Measurements from ENCODE around the gene UFSP1.
A peak's percentile ranks its signal among the peaks of the same experiment; 100 is the strongest.

UFSP1 gene

GRCh38 chr7:100894860-100895700, 5.6 kb upstream of the UFSP1 start:
- peak; percentile 46 to 54 for DNase-seq

GRCh38 chr7:100893910-100894721, 4.6 kb upstream of the UFSP1 start:
- DNase-seq, result no peak

GRCh38 chr7:100893318-100893895, 3.9 kb upstream of the UFSP1 start:
- no peak for DNase-seq

GRCh38 chr7:100892364-100893317, 3.1 kb upstream of the UFSP1 start:
- DNase-seq, result no peak

GRCh38 chr7:100891568-100892247, 2.2 kb upstream of the UFSP1 start:
- DNase-seq, result no peak

- no peak for DNase-seq
Observed at GRCh38 chr7:100890653-100891567, 1.4 kb upstream of the UFSP1 start.

GRCh38 chr7:100888291-100888987, 1.1 kb downstream of the UFSP1 start:
- no peak for DNase-seq

GRCh38 chr7:100887516-100888290, 1.8 kb downstream of the UFSP1 start:
- peak; percentile 36 to 42 for DNase-seq

GRCh38 chr7:100886936-100887515, 2.5 kb downstream of the UFSP1 start:
- no peak for DNase-seq

GRCh38 chr7:100886142-100886935, 3.2 kb downstream of the UFSP1 start:
- no peak for DNase-seq

- DNase-seq, result no peak
Observed at GRCh38 chr7:100885440-100886141, 3.9 kb downstream of the UFSP1 start.

- no peak for DNase-seq
Observed at GRCh38 chr7:100884736-100885439, 4.6 kb downstream of the UFSP1 start.

GRCh38 chr7:100882785-100883526, 6.6 kb downstream of the UFSP1 start:
- DNase-seq, result no peak

- DNase-seq, result no peak
Observed at GRCh38 chr7:100882201-100882600, 7.3 kb downstream of the UFSP1 start.

- DNase-seq, result no peak
Observed at GRCh38 chr7:100881136-100881535, 8.4 kb downstream of the UFSP1 start.

GRCh38 chr7:100880645-100881044, 8.9 kb downstream of the UFSP1 start:
- DNase-seq, result no peak

Measured in activated CD4-positive, alpha-beta T cell treated with anti-CD3 and anti-CD28 coated beads, Interleukin-2, amount 50 U/mL, for 4 hours (primary cell).